ENCODE data around the gene ABHD12. TPM values are rescaled to one million over a fixed set of nuclear protein-coding genes. Genes with fewer than 3 reads are reported as not detected.

ABHD12 gene
- total and polyA plus RNA-seq, 9 donors, result 13.3 to 22.0 (median 15.0) TPM

GRCh38 chr20:25369971-25370370 is 20.7 kb downstream of the ABHD12 start:
- no peaks in the 10 kb centered on the region for H3K36me3 ChIP-seq (ENCODE audit: control insufficient read depth, insufficient read depth, low read length)

GRCh38 chr20:25369529-25369928 is 21.1 kb downstream of the ABHD12 start:
- DNase-seq, result no peak
- Histone ChIP-seq H3K27ac (ENCODE audit: low read length) (no peak overlapping the region), H3K4me3 (ENCODE audit: low read length) (no peak overlapping the region), H3K36me3 (ENCODE audit: control insufficient read depth, insufficient read depth, low read length) (no peaks in the 10 kb centered on the region), H3K4me1 (ENCODE audit: control insufficient read depth, insufficient read depth, low read length) (no peaks in the 10 kb centered on the region), H3K9me3 (replicated peaks; ENCODE audit: control insufficient read depth, low read depth, low read length) (no peaks in the 10 kb centered on the region), H3K27me3 (ENCODE audit: control insufficient read depth, insufficient read depth, low read length) (no peaks in the 10 kb centered on the region)
- WGBS (ENCODE audit: insufficient coverage), result 96% methylated on average over 6 of the region's 8 CpGs

More at GRCh38 chr20:25369971-25370370, 20.7 kb downstream of the ABHD12 start:
- DNase-seq, result no peak
- H3K27me3 ChIP-seq (ENCODE audit: control insufficient read depth, insufficient read depth, low read length), result no peaks in the 10 kb centered on the region
- H3K9me3 ChIP-seq (replicated peaks; ENCODE audit: control insufficient read depth, low read depth, low read length), result no peaks in the 10 kb centered on the region
- H3K4me3 ChIP-seq (ENCODE audit: low read length), result no peak overlapping the region
- 100% methylated on average over 1 of the region's 2 CpGs for WGBS (ENCODE audit: insufficient coverage)
- H3K27ac ChIP-seq (ENCODE audit: low read length), result no peak overlapping the region
- H3K4me1 ChIP-seq (ENCODE audit: control insufficient read depth, insufficient read depth, low read length), result no peaks in the 10 kb centered on the region

GRCh38 chr20:25368976-25369375 is 21.7 kb downstream of the ABHD12 start:
- Histone ChIP-seq H3K27ac (ENCODE audit: low read length) (no peak overlapping the region), H3K27me3 (ENCODE audit: control insufficient read depth, insufficient read depth, low read length) (no peaks in the 10 kb centered on the region), H3K4me1 (ENCODE audit: control insufficient read depth, insufficient read depth, low read length) (no peaks in the 10 kb centered on the region), H3K36me3 (ENCODE audit: control insufficient read depth, insufficient read depth, low read length) (no peaks in the 10 kb centered on the region), H3K9me3 (replicated peaks; ENCODE audit: control insufficient read depth, low read depth, low read length) (no peaks in the 10 kb centered on the region), H3K4me3 (ENCODE audit: low read length) (no peak overlapping the region)
- 100% methylated on average over 1 of the region's 5 CpGs for WGBS (ENCODE audit: insufficient coverage)
- DNase-seq, result no peak

DNA sequence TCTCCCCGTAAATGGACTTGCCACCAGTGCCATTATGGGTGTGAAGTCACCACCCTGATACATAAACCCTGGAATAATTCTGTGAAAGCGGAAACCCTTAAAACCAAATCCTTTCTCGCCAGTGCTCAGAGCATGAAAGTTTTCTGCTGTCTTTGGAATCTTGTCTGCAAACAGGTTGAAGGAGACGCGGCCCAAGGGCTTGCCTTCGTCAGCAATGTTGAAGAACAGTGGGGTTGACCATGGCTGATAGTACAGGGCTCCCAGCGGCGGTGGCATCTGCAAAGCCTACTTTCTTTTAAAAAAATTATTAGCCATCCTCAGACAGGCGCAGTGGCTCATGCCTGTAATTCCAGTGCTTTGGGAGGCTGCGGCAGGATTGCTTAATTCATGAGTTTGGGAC is 22.1 kb downstream of the ABHD12 start:
- no peaks in the 10 kb centered on the region for H3K36me3 ChIP-seq (ENCODE audit: control insufficient read depth, insufficient read depth, low read length)
- 97% methylated on average over 6 of the region's 10 CpGs for WGBS (ENCODE audit: insufficient coverage)

DNA sequence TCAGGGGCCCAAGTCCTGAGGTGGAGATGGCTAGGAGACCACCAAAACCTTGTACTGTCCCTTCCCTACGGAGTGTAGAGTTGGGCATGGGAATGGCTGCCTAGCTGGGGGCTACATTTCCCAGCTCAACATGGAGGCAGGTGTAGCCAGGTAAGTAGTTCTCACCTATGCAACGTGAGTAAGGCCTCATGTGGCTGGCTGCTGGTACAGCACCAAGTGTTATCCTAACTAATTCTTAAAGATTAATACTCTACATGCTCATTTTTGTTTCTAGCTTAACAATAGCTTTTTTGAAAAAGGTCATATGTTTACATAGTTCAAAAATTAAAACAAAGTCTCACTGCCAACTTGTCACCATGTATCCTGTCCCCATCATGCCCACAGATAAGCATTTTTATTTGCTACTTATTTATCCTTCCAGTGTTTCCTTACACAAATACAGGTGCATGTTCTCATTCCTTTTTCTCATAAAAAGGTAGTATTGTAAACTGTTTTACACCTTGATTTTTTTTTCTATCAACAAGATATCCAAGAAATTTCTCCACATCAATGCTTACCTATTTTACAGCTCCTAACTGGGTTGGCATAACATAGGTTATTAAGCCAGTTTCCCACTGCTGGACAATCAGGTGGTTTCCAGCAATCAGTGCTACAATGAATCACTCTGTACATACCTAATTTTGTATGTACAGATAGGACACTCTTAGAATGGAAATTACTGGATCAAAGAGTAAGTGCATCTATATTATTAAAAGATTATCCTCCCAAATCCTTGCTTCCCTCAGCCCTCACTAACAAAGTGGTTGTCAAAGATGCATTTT is 25.5 kb downstream of the ABHD12 start:
- no peaks in the 10 kb centered on the region for H3K36me3 ChIP-seq (ENCODE audit: control insufficient read depth, insufficient read depth, low read length)
- DNase-seq, result no peak
- H3K4me1 ChIP-seq (ENCODE audit: control insufficient read depth, insufficient read depth, low read length), result no peaks in the 10 kb centered on the region
- no peaks in the 10 kb centered on the region for H3K27me3 ChIP-seq (ENCODE audit: control insufficient read depth, insufficient read depth, low read length)
- no CpG with 5 or more reads among the region's 2 CpGs for WGBS (ENCODE audit: insufficient coverage)
- no peak overlapping the region for H3K27ac ChIP-seq (ENCODE audit: low read length)
- H3K9me3 ChIP-seq (replicated peaks; ENCODE audit: control insufficient read depth, low read depth, low read length), result no peaks in the 10 kb centered on the region
- no peak overlapping the region for H3K4me3 ChIP-seq (ENCODE audit: low read length)

More for the DNA sequence above, 22.1 kb downstream of the ABHD12 start:
- no peaks in the 10 kb centered on the region for H3K4me1 ChIP-seq (ENCODE audit: control insufficient read depth, insufficient read depth, low read length)
- H3K9me3 ChIP-seq (replicated peaks; ENCODE audit: control insufficient read depth, low read depth, low read length), result no peaks in the 10 kb centered on the region
- no peak overlapping the region for H3K4me3 ChIP-seq (ENCODE audit: low read length)
- DNase-seq, result no peak
- H3K27ac ChIP-seq (ENCODE audit: low read length), result no peak overlapping the region
- H3K27me3 ChIP-seq (ENCODE audit: control insufficient read depth, insufficient read depth, low read length), result no peaks in the 10 kb centered on the region

DNA sequence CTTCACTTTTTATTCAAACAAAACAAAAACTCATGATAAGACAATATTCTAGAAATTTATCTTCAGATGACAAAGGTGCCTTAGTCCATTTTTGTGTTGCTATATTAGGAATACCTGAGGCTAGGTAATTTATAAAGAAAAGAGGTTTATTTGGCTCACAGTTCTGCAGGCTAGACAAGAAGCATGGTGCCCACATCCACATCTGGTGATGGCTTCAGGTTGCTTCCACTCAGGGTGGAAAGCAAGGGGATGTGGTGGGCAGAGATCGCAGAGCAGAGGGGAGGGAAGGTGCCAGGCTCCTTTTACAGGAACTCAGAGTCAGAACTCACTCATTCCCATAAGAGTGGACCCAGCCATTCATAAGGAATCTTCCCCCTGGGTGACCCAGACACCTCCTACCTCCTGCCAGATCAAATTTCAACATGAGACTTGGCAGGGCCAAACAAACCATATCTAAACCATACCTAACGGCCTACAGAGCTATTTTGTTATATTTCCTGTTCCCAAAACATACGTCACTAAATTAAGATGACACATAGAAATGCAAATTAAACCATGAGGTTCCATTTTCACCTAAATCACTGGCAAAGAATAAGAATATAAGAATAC is 26.4 kb downstream of the ABHD12 start:
- Histone ChIP-seq H3K27me3 (ENCODE audit: control insufficient read depth, insufficient read depth, low read length) (no peaks in the 10 kb centered on the region), H3K9me3 (replicated peaks; ENCODE audit: control insufficient read depth, low read depth, low read length) (no peaks in the 10 kb centered on the region), H3K27ac (ENCODE audit: low read length) (no peak overlapping the region), H3K4me1 (ENCODE audit: control insufficient read depth, insufficient read depth, low read length) (no peaks in the 10 kb centered on the region), H3K36me3 (ENCODE audit: control insufficient read depth, insufficient read depth, low read length) (no peaks in the 10 kb centered on the region), H3K4me3 (ENCODE audit: low read length) (no peak overlapping the region)
- no CpG with 5 or more reads among the region's 3 CpGs for WGBS (ENCODE audit: insufficient coverage)
- DNase-seq, result no peak

GRCh38 chr20:25361287-25361683 is 29.4 kb downstream of the ABHD12 start:
- Histone ChIP-seq H3K9me3 (replicated peaks; ENCODE audit: control insufficient read depth, low read depth, low read length) (no peaks in the 10 kb centered on the region), H3K36me3 (ENCODE audit: control insufficient read depth, insufficient read depth, low read length) (no peaks in the 10 kb centered on the region), H3K27me3 (ENCODE audit: control insufficient read depth, insufficient read depth, low read length) (no peaks in the 10 kb centered on the region), H3K27ac (ENCODE audit: low read length) (no peak overlapping the region), H3K4me1 (ENCODE audit: control insufficient read depth, insufficient read depth, low read length) (no peaks in the 10 kb centered on the region), H3K4me3 (ENCODE audit: low read length) (no peak overlapping the region)
- DNase-seq, result no peak
- no CpG with 5 or more reads among the region's 6 CpGs for WGBS (ENCODE audit: insufficient coverage)

DNA sequence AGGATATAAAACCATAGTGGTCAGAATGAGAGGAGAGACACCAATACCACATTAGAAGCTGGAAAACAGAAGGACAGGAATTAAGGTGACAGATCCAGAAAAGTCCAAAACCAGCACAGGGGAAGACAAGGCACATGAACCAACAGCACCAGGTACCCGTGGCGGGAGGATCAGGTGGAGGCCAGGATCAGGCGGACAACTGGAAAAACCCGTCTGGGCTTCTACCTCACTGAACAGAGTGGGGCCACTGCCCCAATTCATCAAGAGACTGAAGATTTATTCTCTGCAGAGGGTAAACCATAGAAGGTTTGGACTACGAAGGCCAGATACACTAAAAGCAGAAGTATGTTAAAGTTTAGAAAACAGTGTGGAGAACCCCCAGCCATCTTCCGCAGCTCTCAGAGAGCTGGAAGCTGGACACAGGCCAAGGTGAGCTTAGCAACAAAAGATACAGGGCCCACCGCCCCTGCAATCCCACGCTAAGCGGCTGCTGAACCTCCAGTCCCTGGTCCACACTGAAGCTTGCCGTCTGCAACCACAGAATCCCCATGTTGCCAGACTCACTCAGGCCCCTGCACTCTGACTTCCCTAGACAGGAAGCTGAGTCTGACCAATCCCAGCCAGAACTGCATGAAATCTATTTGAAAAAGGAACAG is 29.9 kb downstream of the ABHD12 start:
- no peaks in the 10 kb centered on the region for H3K4me1 ChIP-seq (ENCODE audit: control insufficient read depth, insufficient read depth, low read length)
- H3K27ac ChIP-seq (ENCODE audit: low read length), result no peak overlapping the region
- H3K4me3 ChIP-seq (ENCODE audit: low read length), result no peak overlapping the region
- DNase-seq, result peak; percentile 26
- WGBS (ENCODE audit: insufficient coverage), result 25% methylated on average over 5 of the region's 10 CpGs
- H3K27me3 ChIP-seq (ENCODE audit: control insufficient read depth, insufficient read depth, low read length), result no peaks in the 10 kb centered on the region
- no peaks in the 10 kb centered on the region for H3K9me3 ChIP-seq (replicated peaks; ENCODE audit: control insufficient read depth, low read depth, low read length)
- no peaks in the 10 kb centered on the region for H3K36me3 ChIP-seq (ENCODE audit: control insufficient read depth, insufficient read depth, low read length)

GRCh38 chr20:25356271-25356933 is 34.2 kb downstream of the ABHD12 start:
- Histone ChIP-seq H3K36me3 (ENCODE audit: control insufficient read depth, insufficient read depth, low read length) (no peaks in the 10 kb centered on the region), H3K27ac (ENCODE audit: low read length) (no peak overlapping the region), H3K4me1 (ENCODE audit: control insufficient read depth, insufficient read depth, low read length) (no peaks in the 10 kb centered on the region), H3K27me3 (ENCODE audit: control insufficient read depth, insufficient read depth, low read length) (no peaks in the 10 kb centered on the region), H3K9me3 (replicated peaks; ENCODE audit: control insufficient read depth, low read depth, low read length) (no peaks in the 10 kb centered on the region), H3K4me3 (ENCODE audit: low read length) (no peak overlapping the region)
- 67% methylated on average over 9 of the region's 10 CpGs for WGBS (ENCODE audit: insufficient coverage)
- DNase-seq, result no peak

DNA sequence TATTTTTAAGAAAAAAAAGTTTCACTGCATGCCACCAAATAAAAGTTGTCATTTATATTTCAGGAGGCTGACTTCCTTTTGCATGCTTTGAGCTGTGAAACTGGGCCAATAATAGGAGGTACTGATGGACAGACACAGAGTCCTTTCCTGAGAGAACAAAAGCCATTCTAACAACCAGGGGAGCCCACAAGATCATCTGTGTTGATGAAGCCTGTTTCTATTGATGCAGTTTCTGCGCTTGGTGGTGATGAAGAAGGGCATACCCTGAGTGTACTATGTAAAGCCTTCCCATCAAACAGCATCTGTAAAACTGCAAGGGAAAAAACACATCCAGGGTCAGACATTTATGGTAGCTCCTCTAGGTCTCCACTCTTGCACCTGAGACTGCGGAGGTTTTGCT is 34.8 kb downstream of the ABHD12 start:
- Histone ChIP-seq H3K4me1 (ENCODE audit: control insufficient read depth, insufficient read depth, low read length) (no peaks in the 10 kb centered on the region), H3K27me3 (ENCODE audit: control insufficient read depth, insufficient read depth, low read length) (no peaks in the 10 kb centered on the region), H3K9me3 (replicated peaks; ENCODE audit: control insufficient read depth, low read depth, low read length) (no peaks in the 10 kb centered on the region), H3K4me3 (ENCODE audit: low read length) (no peak overlapping the region), H3K27ac (ENCODE audit: low read length) (no peak overlapping the region), H3K36me3 (ENCODE audit: control insufficient read depth, insufficient read depth, low read length) (no peaks in the 10 kb centered on the region)
- DNase-seq, result no peak
- WGBS (ENCODE audit: insufficient coverage), result 67% methylated on average over 1 of the region's 2 CpGs

Measured in muscle of leg (tissue), 11 donors.